Lower lobe of right lung (tissue), 2 donors: Measurements from ENCODE around the gene FAIM. TPM values are rescaled to one million over a fixed set of nuclear protein-coding genes. Genes with fewer than 3 reads are reported as not detected.

Experiments
- ATAC-seq, 2 donors: fragments of 200-7000 bp; cut with Tn5 transposase; one replicate each; pipeline ENCODE4 v1.9.1; 2020 to 2022; ENCODE audit warnings: mild to moderate bottlenecking in 2 of 2, moderate library complexity in 2 of 2
- DNase-seq: peaks from one replicate; pipeline ENCODE4 v3.0.0-alpha.2; 2020
- H3K27ac ChIP-seq: fragments of 200-600 bp; one replicate; pipeline ENCODE4 v1.8.0; 2022
- H3K27me3 ChIP-seq: fragments of 200-600 bp; one replicate; pipeline ENCODE4 v1.8.0; 2022; ENCODE audit warnings: low read depth
- H3K36me3 ChIP-seq: fragments of 200-600 bp; one replicate; pipeline ENCODE4 v1.8.0; 2022; ENCODE audit warnings: mild to moderate bottlenecking
- H3K4me1 ChIP-seq: fragments of 200-600 bp; one replicate; pipeline ENCODE4 v1.8.0; 2022
- H3K4me3 ChIP-seq: fragments of 200-600 bp; one replicate; pipeline ENCODE4 v1.8.0; 2022; ENCODE audit warnings: mild to moderate bottlenecking
- H3K9me3 ChIP-seq: fragments of 200-600 bp; one replicate; pipeline ENCODE4 v1.8.0; 2022
- intact Hi-C: fragments of 100-400 bp; cut with DNase I; formaldehyde crosslinking; loops from one replicate; pipeline ENCODE4 v1.11.0; 2022
- total RNA-seq: library from RNA; stranded (reverse); fragmentation: NEBNext Ultra II Directional; extraction: Animal tissue kit (Norgen Biotek cat#: 25700); gene quantifications from one replicate; pipeline ENCODE4 v1.2.1, GENCODE V29; 2021
- TF ChIP-seq, protein P1 (sequence below): fragments of 200-600 bp; IDR thresholded peaks from one replicate; pipeline ENCODE4 v1.8.0; 2022; ENCODE audit warnings: antibody characterized with exemption, mild to moderate bottlenecking
- donor health status: DM: no; HTN: yes; CAD: no; lungs with severe emphysema.

Gene FAIM
- total RNA-seq, 1 donor from 2014 or later: 12.3 TPM

DNA sequence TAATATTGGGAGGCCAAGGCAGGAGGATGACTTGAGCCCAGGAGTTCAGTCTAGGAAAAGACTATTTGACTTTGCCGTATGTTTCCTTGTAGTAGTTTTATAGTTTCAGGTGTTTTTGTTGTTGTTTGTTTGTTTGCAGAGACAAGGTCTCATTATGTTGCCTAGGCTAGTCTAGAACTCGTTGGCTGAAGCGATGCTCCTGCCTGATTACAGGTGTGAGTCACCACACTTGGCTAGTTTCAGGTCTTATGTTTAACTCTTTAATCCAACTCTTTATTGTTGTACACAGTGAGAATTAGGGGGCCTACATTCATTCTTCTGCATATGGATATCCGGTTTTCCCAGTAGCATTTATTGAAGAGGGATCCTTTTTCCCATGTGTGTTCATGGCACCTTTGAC lies 32.0 kb downstream of the FAIM start:
- intact Hi-C loops: no loop called here
- Histone ChIP-seq H3K27ac (no peak overlapping the region), H3K9me3 (peaks cover 25% of the 10 kb centered on the region), H3K36me3 (no peaks in the 10 kb centered on the region), H3K4me1 (no peaks in the 10 kb centered on the region), H3K27me3 (no peaks in the 10 kb centered on the region), H3K4me3 (no peak overlapping the region)
- TF ChIP-seq, protein P1, sequence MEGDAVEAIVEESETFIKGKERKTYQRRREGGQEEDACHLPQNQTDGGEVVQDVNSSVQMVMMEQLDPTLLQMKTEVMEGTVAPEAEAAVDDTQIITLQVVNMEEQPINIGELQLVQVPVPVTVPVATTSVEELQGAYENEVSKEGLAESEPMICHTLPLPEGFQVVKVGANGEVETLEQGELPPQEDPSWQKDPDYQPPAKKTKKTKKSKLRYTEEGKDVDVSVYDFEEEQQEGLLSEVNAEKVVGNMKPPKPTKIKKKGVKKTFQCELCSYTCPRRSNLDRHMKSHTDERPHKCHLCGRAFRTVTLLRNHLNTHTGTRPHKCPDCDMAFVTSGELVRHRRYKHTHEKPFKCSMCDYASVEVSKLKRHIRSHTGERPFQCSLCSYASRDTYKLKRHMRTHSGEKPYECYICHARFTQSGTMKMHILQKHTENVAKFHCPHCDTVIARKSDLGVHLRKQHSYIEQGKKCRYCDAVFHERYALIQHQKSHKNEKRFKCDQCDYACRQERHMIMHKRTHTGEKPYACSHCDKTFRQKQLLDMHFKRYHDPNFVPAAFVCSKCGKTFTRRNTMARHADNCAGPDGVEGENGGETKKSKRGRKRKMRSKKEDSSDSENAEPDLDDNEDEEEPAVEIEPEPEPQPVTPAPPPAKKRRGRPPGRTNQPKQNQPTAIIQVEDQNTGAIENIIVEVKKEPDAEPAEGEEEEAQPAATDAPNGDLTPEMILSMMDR: no peak
- DNase-seq: no peak
- ATAC-seq: no peak

DNA sequence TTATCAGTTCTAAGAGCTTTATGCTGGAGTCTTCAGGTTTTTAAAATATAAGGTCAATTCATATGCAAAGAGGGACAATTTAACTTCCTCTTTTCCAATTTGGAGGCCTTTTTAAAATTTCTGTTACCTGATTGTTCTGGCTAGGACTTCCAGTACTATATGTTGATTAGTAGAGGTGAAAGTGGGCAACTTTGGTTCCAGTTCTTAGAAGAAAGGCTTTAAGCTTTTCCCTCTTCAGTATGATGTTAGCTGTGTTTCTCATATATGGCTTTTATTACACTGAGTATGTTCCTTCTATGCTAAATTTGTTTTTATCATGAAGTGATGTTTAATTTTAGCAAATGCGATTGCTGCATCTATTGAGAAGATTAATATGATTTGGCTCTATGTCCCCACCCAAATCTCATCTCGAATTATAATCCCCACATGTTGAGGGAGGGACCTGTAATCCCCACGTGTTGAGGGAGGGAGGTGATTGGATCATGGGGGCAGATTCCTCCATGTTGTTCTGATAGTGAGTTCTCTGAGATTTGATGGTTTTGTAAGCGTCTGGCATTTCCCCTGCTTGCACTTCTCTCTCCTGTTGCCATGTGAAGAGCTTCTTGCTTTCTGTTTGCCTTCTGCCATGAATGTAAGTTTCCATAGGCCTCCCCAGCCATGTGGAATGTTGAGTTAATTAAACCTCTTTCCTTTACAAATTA lies 33.8 kb downstream of the FAIM start:
- Histone ChIP-seq H3K27ac (no peak overlapping the region), H3K27me3 (no peaks in the 10 kb centered on the region), H3K9me3 (peaks cover 42% of the 10 kb centered on the region), H3K4me3 (no peak overlapping the region), H3K36me3 (no peaks in the 10 kb centered on the region), H3K4me1 (no peaks in the 10 kb centered on the region)
- TF ChIP-seq, protein P1: no peak
- intact Hi-C loops: no loop called here
- ATAC-seq (no peak), DNase-seq (no peak)

- DNase-seq (no peak), ATAC-seq (no peak)
- Histone ChIP-seq H3K27ac (no peak overlapping the region), H3K36me3 (no peaks in the 10 kb centered on the region), H3K9me3 (peaks cover 45% of the 10 kb centered on the region), H3K27me3 (no peaks in the 10 kb centered on the region), H3K4me1 (no peaks in the 10 kb centered on the region), H3K4me3 (no peak overlapping the region)
- intact Hi-C loops: no loop called here
- TF ChIP-seq, protein P1: no peak
These were observed 34.3 kb downstream of the FAIM start for GRCh38 chr3:138642927-138643253.

DNA sequence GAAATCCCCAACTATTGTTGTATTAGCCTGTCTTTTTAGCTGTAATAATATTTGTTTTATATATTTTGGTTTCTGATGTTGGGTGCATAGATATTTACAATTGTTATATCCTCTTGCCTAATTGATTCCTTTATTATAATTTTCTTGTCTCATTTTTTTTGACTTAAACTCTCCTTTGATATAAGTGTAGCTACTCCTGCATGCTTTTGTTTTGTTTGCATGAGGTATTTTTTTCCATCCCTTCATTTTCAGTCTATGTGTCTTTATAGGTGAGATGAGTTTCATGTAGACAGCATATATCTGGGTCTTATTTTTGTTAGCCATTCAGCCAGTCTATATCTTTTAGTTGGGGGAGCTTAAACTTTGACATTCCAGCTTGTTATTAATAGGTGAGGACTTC lies 37.4 kb downstream of the FAIM start:
- Histone ChIP-seq H3K9me3 (peaks cover 51% of the 10 kb centered on the region), H3K36me3 (peaks cover 21% of the 10 kb centered on the region), H3K27me3 (no peaks in the 10 kb centered on the region), H3K27ac (no peak overlapping the region), H3K4me1 (no peaks in the 10 kb centered on the region), H3K4me3 (no peak overlapping the region)
- ATAC-seq (no peak), DNase-seq (no peak)
- TF ChIP-seq, protein P1: no peak
- intact Hi-C loops: no loop called here

DNA sequence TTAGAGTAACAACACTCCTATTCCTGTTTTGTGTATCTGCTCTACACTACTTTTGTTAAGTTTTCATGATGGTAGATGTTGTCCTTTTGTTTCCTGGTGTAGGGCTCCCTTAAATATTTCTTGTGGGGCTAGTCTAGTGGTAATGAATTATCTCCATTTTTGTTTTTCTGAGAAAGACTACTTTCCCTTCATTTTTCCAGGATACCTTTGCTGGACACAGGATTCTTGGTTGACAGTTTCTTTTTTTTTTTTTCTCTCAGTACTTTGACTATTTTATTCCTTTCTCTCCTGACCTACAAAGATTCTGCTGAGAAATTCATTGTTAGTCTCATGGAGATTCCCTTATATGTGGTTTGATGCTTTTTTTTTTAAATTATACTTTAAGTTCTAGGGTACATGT lies 37.9 kb downstream of the FAIM start:
- H3K9me3 ChIP-seq: peaks cover 51% of the 10 kb centered on the region
- H3K4me1 ChIP-seq: no peaks in the 10 kb centered on the region
- H3K4me3 ChIP-seq: no peak overlapping the region

More for the DNA sequence above, 37.9 kb downstream of the FAIM start:
- no peak overlapping the region for H3K27ac ChIP-seq
- no peaks in the 10 kb centered on the region for H3K27me3 ChIP-seq
- ATAC-seq (no peak), DNase-seq (no peak)
- intact Hi-C loops: no loop called here
- peaks cover 26% of the 10 kb centered on the region for H3K36me3 ChIP-seq
- TF ChIP-seq, protein P1: no peak
